SHP77 treated with DMSO at 0.1 percent for 48 hours (cell line): ENCODE measurements around the gene MAPT.
"Not testable (repeated sequence)": the region's sequence is repeated elsewhere in the genome, so short reads cannot be mapped to it uniquely, and the experiment has no call there.

ENCODE experiments used
- DNase-seq: peaks from one replicate; lab custom pipeline; 2025; lab: John Stamatoyannopoulos, UW

The MAPT gene

DNA sequence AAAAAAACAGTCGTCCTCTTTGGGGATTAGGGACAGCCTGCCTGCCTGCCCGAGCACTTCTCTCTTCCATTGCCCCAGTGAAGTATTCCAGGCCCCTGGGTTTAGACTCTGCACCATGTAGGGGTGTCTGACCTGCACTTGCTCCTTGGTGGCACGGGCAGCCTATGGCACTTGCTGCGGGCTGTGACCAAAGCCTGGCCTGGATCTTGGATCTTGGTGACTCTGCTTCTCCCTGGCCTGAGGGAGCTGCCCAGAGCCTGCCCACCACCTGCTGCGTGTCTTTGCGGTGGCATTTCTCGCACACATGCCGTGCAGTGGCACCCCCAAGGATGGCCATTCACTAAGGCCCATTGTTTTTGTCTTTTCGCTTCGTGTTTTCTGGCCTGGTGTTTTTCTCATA is 98.5 kb downstream of the MAPT start:
- DNase-seq, result no peak

DNA sequence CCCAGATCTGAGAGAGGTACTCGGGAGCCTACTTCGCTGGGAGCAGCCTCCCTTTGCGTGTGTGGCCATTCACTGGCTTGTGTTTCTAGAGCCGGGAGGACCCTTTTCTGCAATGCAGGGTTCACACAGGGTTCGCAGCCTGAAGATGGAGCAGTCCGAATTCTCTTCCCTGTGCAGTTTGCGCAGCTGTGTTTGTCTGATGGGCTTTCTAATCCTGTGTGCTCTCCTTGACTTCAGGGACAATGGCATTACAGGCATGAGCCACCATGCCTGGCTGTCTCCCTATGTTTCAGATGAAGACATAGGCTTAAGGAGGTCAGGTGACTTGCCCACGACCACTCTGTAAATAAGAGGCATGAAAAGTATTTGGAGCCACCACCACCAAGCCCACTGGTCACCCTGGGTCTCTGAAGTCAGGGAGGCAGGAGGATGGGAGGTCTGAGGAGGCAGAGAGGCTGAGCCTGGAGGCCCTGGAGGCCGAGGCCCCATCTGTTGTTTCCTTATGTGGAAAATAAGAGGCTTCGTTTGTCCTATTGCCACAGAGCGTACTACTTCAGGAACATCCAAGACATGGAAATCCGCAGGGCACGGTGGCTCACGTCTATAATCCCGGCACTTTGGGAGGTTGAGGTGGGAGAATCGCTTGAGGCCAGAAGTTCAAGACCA is 99.7 kb downstream of the MAPT start:
- DNase-seq, result no peak

DNA sequence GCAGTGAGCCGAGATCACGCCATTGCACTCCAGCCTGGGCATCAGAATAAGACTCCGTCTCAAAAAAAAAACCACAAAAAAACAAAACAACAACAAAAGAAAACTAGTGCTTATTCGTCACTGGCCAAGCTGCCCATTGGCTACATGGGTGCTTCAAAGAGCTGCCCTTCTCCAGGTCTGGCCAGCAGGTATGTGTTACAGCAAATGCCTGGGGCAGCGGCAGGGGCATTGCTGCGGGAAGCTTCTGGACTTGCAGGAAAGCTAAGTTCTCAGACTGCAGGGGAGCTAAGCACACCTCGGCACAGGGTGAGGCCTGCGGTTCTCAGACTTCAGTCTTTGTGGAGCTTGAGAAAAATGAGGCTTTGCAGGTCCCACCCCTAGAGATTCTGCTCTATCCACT is 100.6 kb downstream of the MAPT start:
- DNase-seq, result no peak

DNA sequence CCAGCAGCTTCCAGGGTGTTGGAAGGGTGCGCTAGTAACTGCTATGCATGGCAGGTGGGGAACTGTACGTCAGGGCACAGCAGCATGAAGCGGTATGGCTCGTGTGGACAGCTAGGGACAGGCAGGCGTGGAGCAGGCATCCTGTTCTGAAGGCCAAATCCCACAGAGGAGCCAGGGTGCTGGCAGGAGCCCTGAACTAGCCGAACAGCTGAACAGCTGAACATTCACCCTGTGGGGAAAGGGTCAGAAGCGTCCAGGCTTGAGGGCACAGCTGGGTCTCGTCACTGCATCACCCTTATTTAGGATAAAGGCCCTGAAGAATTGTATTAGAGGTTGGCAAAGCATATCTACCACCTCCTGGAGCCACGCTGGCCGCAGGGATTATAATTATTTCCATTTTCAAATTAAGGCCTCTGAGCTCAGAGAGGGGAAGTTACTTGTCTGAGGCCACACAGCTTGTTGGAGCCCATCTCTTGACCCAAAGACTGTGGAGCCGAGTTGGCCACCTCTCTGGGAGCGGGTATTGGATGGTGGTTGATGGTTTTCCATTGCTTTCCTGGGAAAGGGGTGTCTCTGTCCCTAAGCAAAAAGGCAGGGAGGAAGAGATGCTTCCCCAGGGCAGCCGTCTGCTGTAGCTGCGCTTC is 101.4 kb downstream of the MAPT start:
- no peak for DNase-seq

DNA sequence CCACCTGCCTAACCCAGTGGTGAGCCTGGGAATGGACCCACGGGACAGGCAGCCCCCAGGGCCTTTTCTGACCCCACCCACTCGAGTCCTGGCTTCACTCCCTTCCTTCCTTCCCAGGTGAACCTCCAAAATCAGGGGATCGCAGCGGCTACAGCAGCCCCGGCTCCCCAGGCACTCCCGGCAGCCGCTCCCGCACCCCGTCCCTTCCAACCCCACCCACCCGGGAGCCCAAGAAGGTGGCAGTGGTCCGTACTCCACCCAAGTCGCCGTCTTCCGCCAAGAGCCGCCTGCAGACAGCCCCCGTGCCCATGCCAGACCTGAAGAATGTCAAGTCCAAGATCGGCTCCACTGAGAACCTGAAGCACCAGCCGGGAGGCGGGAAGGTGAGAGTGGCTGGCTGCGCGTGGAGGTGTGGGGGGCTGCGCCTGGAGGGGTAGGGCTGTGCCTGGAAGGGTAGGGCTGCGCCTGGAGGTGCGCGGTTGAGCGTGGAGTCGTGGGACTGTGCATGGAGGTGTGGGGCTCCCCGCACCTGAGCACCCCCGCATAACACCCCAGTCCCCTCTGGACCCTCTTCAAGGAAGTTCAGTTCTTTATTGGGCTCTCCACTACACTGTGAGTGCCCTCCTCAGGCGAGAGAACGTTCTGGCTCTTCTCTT is 102.1 kb downstream of the MAPT start:
- no peak for DNase-seq

DNA sequence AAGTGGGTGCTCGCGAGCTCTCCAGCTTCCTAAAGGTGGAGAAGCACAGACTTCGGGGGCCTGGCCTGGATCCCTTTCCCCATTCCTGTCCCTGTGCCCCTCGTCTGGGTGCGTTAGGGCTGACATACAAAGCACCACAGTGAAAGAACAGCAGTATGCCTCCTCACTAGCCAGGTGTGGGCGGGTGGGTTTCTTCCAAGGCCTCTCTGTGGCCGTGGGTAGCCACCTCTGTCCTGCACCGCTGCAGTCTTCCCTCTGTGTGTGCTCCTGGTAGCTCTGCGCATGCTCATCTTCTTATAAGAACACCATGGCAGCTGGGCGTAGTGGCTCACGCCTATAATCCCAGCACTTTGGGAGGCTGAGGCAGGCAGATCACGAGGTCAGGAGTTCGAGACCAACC is 102.8 kb downstream of the MAPT start:
- no peak for DNase-seq

DNA sequence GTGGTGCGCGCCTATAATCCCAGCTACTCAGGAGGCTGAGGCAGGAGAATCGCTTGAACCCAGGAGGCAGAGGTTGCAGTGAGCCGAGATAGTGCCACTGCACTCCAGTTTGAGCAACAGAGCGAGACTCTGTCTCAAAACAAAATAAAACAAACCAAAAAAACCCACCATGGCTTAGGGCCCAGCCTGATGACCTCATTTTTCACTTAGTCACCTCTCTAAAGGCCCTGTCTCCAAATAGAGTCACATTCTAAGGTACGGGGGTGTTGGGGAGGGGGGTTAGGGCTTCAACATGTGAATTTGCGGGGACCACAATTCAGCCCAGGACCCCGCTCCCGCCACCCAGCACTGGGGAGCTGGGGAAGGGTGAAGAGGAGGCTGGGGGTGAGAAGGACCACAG is 103.3 kb downstream of the MAPT start:
- DNase-seq, result no peak

DNA sequence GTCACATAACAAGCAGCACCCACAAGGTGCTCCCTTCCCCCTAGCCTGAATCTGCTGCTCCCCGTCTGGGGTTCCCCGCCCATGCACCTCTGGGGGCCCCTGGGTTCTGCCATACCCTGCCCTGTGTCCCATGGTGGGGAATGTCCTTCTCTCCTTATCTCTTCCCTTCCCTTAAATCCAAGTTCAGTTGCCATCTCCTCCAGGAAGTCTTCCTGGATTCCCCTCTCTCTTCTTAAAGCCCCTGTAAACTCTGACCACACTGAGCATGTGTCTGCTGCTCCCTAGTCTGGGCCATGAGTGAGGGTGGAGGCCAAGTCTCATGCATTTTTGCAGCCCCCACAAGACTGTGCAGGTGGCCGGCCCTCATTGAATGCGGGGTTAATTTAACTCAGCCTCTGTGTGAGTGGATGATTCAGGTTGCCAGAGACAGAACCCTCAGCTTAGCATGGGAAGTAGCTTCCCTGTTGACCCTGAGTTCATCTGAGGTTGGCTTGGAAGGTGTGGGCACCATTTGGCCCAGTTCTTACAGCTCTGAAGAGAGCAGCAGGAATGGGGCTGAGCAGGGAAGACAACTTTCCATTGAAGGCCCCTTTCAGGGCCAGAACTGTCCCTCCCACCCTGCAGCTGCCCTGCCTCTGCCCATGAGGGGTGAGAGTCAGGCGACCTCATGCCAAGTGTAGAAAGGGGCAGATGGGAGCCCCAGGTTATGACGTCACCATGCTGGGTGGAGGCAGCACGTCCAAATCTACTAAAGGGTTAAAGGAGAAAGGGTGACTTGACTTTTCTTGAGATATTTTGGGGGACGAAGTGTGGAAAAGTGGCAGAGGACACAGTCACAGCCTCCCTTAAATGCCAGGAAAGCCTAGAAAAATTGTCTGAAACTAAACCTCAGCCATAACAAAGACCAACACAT is 104.9 kb downstream of the MAPT start, which contains the start of gene STH:
Gene STH (plus strand): TSS at position 264 of the 913 bp plus-strand sequence. CDS start 30 bp downstream, at position 294.
- DNase-seq, result no peak

DNA sequence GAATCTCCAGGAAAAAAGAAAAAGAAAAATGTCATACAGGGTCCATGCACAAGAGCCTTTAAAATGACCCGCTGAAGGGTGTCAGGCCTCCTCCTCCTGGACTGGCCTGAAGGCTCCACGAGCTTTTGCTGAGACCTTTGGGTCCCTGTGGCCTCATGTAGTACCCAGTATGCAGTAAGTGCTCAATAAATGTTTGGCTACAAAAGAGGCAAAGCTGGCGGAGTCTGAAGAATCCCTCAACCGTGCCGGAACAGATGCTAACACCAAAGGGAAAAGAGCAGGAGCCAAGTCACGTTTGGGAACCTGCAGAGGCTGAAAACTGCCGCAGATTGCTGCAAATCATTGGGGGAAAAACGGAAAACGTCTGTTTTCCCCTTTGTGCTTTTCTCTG is 105.5 kb downstream of the MAPT start:
- no peak for DNase-seq

DNA sequence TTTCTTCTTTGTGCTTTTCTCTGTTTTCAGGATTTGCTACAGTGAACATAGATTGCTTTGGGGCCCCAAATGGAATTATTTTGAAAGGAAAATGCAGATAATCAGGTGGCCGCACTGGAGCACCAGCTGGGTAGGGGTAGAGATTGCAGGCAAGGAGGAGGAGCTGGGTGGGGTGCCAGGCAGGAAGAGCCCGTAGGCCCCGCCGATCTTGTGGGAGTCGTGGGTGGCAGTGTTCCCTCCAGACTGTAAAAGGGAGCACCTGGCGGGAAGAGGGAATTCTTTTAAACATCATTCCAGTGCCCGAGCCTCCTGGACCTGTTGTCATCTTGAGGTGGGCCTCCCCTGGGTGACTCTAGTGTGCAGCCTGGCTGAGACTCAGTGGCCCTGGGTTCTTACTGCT is 105.9 kb downstream of the MAPT start:
- DNase-seq, result no peak

DNA sequence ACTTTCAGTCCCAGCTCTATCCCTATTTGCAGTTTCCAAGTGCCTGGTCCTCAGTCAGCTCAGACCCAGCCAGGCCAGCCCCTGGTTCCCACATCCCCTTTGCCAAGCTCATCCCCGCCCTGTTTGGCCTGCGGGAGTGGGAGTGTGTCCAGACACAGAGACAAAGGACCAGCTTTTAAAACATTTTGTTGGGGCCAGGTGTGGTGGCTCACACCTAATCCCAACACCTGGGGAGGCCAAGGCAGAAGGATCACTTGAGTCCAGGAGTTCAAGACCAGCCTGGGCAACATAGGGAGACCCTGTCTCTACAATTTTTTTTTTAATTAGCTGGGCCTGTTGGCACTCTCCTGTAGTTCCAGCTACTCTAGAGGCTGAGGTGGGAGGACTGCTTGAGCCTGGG is 106.4 kb downstream of the MAPT start:
- DNase-seq, result no peak

DNA sequence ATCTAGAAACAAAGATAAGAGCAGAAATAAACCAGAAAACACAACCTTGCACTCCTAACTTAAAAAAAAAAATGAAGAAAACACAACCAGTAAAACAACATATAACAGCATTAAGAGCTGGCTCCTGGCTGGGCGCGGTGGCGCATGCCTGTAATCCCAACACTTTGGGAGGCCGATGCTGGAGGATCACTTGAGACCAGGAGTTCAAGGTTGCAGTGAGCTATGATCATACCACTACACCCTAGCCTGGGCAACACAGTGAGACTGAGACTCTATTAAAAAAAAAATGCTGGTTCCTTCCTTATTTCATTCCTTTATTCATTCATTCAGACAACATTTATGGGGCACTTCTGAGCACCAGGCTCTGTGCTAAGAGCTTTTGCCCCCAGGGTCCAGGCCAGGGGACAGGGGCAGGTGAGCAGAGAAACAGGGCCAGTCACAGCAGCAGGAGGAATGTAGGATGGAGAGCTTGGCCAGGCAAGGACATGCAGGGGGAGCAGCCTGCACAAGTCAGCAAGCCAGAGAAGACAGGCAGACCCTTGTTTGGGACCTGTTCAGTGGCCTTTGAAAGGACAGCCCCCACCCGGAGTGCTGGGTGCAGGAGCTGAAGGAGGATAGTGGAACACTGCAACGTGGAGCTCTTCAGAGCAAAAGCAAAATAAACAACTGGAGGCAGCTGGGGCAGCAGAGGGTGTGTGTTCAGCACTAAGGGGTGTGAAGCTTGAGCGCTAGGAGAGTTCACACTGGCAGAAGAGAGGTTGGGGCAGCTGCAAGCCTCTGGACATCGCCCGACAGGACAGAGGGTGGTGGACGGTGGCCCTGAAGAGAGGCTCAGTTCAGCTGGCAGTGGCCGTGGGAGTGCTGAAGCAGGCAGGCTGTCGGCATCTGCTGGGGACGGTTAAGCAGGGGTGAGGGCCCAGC is 107.3 kb downstream of the MAPT start:
- DNase-seq, result peak; percentile 50

DNA sequence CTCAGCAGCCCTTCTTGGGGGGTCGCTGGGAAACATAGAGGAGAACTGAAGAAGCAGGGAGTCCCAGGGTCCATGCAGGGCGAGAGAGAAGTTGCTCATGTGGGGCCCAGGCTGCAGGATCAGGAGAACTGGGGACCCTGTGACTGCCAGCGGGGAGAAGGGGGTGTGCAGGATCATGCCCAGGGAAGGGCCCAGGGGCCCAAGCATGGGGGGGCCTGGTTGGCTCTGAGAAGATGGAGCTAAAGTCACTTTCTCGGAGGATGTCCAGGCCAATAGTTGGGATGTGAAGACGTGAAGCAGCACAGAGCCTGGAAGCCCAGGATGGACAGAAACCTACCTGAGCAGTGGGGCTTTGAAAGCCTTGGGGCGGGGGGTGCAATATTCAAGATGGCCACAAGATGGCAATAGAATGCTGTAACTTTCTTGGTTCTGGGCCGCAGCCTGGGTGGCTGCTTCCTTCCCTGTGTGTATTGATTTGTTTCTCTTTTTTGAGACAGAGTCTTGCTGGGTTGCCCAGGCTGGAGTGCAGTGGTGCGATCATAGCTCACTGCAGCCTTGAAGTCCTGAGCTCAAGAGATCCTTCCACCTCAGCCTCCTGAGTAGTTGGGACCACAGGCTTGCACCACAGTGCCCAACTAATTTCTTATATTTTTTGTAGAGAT is 108.1 kb downstream of the MAPT start:
- DNase-seq, result peak; percentile 9

DNA sequence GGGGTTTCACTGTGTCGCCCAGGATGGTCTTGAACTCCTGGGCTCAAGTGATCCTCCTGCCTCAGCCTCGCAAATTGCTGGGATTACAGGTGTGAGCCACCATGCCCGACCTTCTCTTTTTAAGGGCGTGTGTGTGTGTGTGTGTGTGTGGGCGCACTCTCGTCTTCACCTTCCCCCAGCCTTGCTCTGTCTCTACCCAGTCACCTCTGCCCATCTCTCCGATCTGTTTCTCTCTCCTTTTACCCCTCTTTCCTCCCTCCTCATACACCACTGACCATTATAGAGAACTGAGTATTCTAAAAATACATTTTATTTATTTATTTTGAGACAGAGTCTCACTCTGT is 108.6 kb downstream of the MAPT start:
- no peak for DNase-seq

DNA sequence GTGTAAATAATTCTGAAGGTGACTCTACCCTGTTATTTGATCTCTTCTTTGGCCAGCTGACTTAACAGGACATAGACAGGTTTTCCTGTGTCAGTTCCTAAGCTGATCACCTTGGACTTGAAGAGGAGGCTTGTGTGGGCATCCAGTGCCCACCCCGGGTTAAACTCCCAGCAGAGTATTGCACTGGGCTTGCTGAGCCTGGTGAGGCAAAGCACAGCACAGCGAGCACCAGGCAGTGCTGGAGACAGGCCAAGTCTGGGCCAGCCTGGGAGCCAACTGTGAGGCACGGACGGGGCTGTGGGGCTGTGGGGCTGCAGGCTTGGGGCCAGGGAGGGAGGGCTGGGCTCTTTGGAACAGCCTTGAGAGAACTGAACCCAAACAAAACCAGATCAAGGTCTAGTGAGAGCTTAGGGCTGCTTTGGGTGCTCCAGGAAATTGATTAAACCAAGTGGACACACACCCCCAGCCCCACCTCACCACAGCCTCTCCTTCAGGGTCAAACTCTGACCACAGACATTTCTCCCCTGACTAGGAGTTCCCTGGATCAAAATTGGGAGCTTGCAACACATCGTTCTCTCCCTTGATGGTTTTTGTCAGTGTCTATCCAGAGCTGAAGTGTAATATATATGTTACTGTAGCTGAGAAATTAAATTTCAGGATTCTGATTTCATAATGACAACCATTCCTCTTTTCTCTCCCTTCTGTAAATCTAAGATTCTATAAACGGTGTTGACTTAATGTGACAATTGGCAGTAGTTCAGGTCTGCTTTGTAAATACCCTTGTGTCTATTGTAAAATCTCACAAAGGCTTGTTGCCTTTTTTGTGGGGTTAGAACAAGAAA is 109.8 kb downstream of the MAPT start:
- peak; percentile 9 for DNase-seq

DNA sequence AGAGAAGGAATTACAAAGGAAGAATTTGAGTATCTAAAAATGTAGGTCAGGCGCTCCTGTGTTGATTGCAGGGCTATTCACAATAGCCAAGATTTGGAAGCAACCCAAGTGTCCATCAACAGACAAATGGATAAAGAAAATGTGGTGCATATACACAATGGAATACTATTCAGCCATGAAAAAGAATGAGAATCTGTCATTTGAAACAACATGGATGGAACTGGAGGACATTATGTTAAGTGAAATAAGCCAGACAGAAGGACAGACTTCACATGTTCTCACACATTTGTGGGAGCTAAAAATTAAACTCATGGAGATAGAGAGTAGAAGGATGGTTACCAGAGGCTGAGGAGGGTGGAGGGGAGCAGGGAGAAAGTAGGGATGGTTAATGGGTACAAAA is 111.7 kb downstream of the MAPT start:
- DNase-seq, result not testable (repeated sequence)

DNA sequence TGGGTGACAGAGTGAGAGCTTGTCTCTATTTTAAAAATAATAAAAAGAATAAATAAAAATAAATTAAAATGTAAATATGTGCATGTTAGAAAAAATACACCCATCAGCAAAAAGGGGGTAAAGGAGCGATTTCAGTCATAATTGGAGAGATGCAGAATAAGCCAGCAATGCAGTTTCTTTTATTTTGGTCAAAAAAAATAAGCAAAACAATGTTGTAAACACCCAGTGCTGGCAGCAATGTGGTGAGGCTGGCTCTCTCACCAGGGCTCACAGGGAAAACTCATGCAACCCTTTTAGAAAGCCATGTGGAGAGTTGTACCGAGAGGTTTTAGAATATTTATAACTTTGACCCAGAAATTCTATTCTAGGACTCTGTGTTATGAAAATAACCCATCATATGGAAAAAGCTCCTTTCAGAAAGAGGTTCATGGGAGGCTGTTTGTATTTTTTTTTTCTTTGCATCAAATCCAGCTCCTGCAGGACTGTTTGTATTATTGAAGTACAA is 113.2 kb downstream of the MAPT start:
- DNase-seq, result no peak

DNA sequence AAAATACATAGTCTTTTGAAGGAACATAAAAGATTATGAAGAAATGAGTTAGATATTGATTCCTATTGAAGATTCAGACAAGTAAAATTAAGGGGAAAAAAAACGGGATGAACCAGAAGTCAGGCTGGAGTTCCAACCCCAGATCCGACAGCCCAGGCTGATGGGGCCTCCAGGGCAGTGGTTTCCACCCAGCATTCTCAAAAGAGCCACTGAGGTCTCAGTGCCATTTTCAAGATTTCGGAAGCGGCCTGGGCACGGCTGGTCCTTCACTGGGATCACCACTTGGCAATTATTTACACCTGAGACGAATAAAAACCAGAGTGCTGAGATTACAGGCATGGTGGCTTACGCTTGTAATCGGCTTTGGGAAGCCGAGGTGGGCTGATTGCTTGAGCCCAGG is 114.2 kb downstream of the MAPT start:
- no peak for DNase-seq

DNA sequence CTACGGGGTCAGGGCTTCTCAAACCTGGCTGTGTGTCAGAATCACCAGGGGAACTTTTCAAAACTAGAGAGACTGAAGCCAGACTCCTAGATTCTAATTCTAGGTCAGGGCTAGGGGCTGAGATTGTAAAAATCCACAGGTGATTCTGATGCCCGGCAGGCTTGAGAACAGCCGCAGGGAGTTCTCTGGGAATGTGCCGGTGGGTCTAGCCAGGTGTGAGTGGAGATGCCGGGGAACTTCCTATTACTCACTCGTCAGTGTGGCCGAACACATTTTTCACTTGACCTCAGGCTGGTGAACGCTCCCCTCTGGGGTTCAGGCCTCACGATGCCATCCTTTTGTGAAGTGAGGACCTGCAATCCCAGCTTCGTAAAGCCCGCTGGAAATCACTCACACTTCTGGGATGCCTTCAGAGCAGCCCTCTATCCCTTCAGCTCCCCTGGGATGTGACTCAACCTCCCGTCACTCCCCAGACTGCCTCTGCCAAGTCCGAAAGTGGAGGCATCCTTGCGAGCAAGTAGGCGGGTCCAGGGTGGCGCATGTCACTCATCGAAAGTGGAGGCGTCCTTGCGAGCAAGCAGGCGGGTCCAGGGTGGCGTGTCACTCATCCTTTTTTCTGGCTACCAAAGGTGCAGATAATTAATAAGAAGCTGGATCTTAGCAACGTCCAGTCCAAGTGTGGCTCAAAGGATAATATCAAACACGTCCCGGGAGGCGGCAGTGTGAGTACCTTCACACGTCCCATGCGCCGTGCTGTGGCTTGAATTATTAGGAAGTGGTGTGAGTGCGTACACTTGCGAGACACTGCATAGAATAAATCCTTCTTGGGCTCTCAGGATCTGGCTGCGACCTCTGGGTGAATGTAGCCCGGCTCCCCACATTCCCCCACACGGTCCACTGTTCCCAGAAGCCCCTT is 115.6 kb downstream of the MAPT start:
- no peak for DNase-seq
